Mesendoderm (in vitro differentiated cells): ENCODE measurements around the gene SDC4.

Source experiments
- DNase-seq: peaks from one replicate; pipeline ENCODE4 v3.0.0; 2013
- H2AK5ac ChIP-seq: 2 replicates; pipeline ENCODE4 v1.6.1; 2013; ENCODE audit warnings: low read length, inconsistent platforms
- H2BK120ac ChIP-seq: 2 replicates; pipeline ENCODE4 v1.6.1; 2013; ENCODE audit warnings: low read depth, mild to moderate bottlenecking, low read length, moderate library complexity, mixed read lengths
- H2BK15ac ChIP-seq: replicated peaks from 2 replicates; pipeline ENCODE4 v1.6.1; 2013; ENCODE audit warnings: low read depth, mild to moderate bottlenecking, moderate library complexity
- H2BK5ac ChIP-seq: 2 replicates; pipeline ENCODE4 v1.6.1; 2013; ENCODE audit warnings: low read length, inconsistent platforms
- H3K18ac ChIP-seq: 2 replicates; pipeline ENCODE4 v1.6.1; 2013; ENCODE audit warnings: mild to moderate bottlenecking, low read length, mixed read lengths
- H3K23ac ChIP-seq: one replicate; pipeline ENCODE4 v1.6.1; 2013; ENCODE audit warnings: low read length
- H3K27ac ChIP-seq: 2 replicates; pipeline ENCODE4 v1.5.1; 2013; ENCODE audit warnings: low read depth, mild to moderate bottlenecking, inconsistent platforms, low read length, moderate library complexity
- H3K27me3 ChIP-seq: 2 replicates; pipeline ENCODE4 v1.6.1; 2013; ENCODE audit warnings: low read length, control low read depth, mild to moderate bottlenecking, inconsistent platforms; ENCODE audit not compliant: insufficient read depth, poor library complexity
- H3K36me3 ChIP-seq: 2 replicates; pipeline ENCODE4 v1.6.1; 2013; ENCODE audit warnings: low read length, inconsistent platforms; ENCODE audit not compliant: control insufficient read depth, insufficient read depth
- H3K4ac ChIP-seq: one replicate; pipeline ENCODE4 v1.6.1; 2013; ENCODE audit warnings: low read depth, mild to moderate bottlenecking, low read length, moderate library complexity
- H3K4me1 ChIP-seq: 2 replicates; pipeline ENCODE4 v1.6.1; 2013; ENCODE audit warnings: low read depth, low read length, inconsistent platforms; ENCODE audit not compliant: control insufficient read depth
- H3K4me2 ChIP-seq: 2 replicates; pipeline ENCODE4 v1.6.1; 2013; ENCODE audit warnings: low read length
- H3K4me3 ChIP-seq: 2 replicates; pipeline ENCODE4 v1.5.1; 2013; ENCODE audit warnings: mild to moderate bottlenecking, low read length
- H3K56ac ChIP-seq: one replicate; pipeline ENCODE4 v1.6.1; 2013; ENCODE audit warnings: low read length
- H3K79me1 ChIP-seq: 2 replicates; pipeline ENCODE4 v1.6.1; 2013; ENCODE audit warnings: low read length, inconsistent platforms
- H3K79me2 ChIP-seq: 2 replicates; pipeline ENCODE4 v1.6.1; 2013; ENCODE audit warnings: mild to moderate bottlenecking, low read length; ENCODE audit not compliant: control insufficient read depth, insufficient read depth
- H3K9ac ChIP-seq: 2 replicates; pipeline ENCODE4 v1.6.1; 2013; ENCODE audit warnings: low read length, inconsistent platforms
- H4K5ac ChIP-seq: one replicate; pipeline ENCODE4 v1.6.1; 2013; ENCODE audit warnings: low read length
- H4K8ac ChIP-seq: one replicate; pipeline ENCODE4 v1.6.1; 2013; ENCODE audit warnings: low read depth, mild to moderate bottlenecking, control low read depth, low read length, moderate library complexity
- WGBS: extraction: QIAGEN DNeasy Blood & Tissue Kit; methylation state at CpG from one replicate; pipeline ENCODE4 v1.1.7; 2013; ENCODE audit warnings: low lambda C conversion rate, missing lambda C conversion rate; ENCODE audit not compliant: insufficient coverage; ENCODE audit errors: extremely low coverage; 5-methylcytosine and 5-hydroxymethylcytosine counted together

Gene SDC4

DNA sequence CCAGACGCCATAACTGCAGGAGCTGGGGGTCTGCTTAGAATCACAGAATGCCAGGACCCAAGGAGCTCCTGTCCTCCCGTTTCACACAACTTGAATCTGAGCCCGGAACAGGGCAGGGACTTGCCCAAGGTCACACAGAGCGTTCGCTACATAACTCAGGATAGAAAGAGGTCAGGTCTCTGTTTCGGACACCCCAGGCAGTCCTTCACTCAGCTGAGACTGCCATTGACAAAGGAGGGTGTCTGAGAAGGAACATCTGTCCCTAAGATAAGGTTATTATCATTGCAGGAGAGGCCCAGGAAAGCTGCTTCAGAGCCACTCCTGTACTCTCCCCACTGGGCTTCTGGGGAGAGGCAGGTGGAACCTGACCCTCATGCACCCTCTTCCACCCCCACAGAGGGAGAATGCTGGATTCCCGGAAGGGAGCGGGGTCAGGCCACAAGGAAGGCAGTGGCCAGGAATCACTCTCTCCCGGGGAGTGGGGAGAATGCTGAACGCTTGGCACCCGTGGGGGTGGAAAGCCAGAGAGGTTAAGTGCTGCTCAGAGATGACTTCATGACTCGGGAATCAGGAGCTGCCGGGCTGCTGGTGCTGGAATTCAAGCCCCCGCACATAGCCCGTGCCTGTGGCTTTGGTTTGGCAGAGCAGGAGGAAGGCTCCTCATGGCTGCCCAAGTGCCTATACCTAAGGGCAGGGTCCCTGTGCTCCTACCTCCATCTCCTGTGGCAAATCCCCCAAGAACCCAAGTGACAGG, 10.7 kb downstream of the SDC4 start:
- no CpG with 5 or more reads among the region's 15 CpGs for WGBS
- H4K8ac ChIP-seq: no peak overlapping the region
- H3K36me3 ChIP-seq: peaks cover 3% of the 10 kb centered on the region
- peak overlapping the region; percentile 67 for H2AK5ac ChIP-seq
- peak overlapping the region; percentile 29 for H3K18ac ChIP-seq
- H3K79me2 ChIP-seq: peaks cover 46% of the 10 kb centered on the region
- H2BK5ac ChIP-seq: no peak overlapping the region
- peak overlapping the region; percentile 29 for H3K27ac ChIP-seq
- H3K23ac ChIP-seq: peak overlapping the region; percentile 37
- peak overlapping the region; percentile 38 for H3K9ac ChIP-seq
- peak overlapping the region; percentile 17 for H3K56ac ChIP-seq
- no peak overlapping the region for H4K5ac ChIP-seq
- no peak overlapping the region for H3K4me3 ChIP-seq
- peaks cover 36% of the 10 kb centered on the region for H3K4me1 ChIP-seq
- H3K4ac ChIP-seq: no peak overlapping the region
- peaks cover 35% of the 10 kb centered on the region for H3K79me1 ChIP-seq
- no peak overlapping the region for H3K4me2 ChIP-seq
- H2BK15ac ChIP-seq: no peak overlapping the region
- H2BK120ac ChIP-seq: no peak overlapping the region
- no peaks in the 10 kb centered on the region for H3K27me3 ChIP-seq
- peak; percentile 91 for DNase-seq

- no peak overlapping the region for H2AK5ac ChIP-seq
- H3K9ac ChIP-seq: no peak overlapping the region
- H2BK5ac ChIP-seq: no peak overlapping the region
- H3K79me2 ChIP-seq: peaks cover 46% of the 10 kb centered on the region
- no peak overlapping the region for H3K4ac ChIP-seq
- H3K56ac ChIP-seq: peak overlapping the region; percentile 22
- no peaks in the 10 kb centered on the region for H3K27me3 ChIP-seq
- no peak overlapping the region for H4K8ac ChIP-seq
- no peak for DNase-seq
- H2BK15ac ChIP-seq: no peak overlapping the region
- peak overlapping the region; percentile 17 for H3K23ac ChIP-seq
- no CpG with 5 or more reads among the region's 11 CpGs for WGBS
- no peak overlapping the region for H3K4me2 ChIP-seq
- H3K36me3 ChIP-seq: peaks cover 4% of the 10 kb centered on the region
- H4K5ac ChIP-seq: no peak overlapping the region
- H3K4me1 ChIP-seq: peaks cover 36% of the 10 kb centered on the region
- H3K27ac ChIP-seq: no peak overlapping the region
- H3K18ac ChIP-seq: peak overlapping the region; percentile 55
- H3K4me3 ChIP-seq: no peak overlapping the region
- H2BK120ac ChIP-seq: no peak overlapping the region
- peaks cover 35% of the 10 kb centered on the region for H3K79me1 ChIP-seq
These were observed 11.5 kb downstream of the SDC4 start for GRCh38 chr20:45336530-45337366.

DNA sequence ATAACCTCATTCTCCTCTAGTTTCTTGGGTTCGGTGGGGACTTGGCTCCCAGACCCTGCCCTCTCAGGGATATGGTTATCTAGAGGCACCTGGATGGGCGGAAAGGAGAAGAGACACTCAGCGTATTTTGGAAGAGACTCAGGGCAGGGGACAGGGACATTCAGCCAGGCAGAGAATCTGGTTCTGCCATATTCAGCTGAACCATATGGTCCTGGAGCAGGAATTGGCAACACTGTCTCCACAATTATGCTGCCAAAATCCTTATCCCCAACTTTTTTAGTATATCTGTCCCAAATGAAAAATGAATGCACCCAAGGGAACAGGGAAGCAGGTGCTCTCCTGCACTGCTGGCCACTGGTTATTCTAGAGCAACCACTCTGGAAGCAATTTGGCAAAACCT, 17.7 kb downstream of the SDC4 start:
- Histone ChIP-seq H3K4me1 (no peaks in the 10 kb centered on the region), H3K27ac (no peak overlapping the region), H3K9ac (no peak overlapping the region), H3K18ac (no peak overlapping the region), H3K56ac (no peak overlapping the region), H2BK120ac (no peak overlapping the region), H3K27me3 (no peaks in the 10 kb centered on the region), H3K23ac (no peak overlapping the region), H3K79me2 (no peaks in the 10 kb centered on the region), H3K79me1 (no peaks in the 10 kb centered on the region), H4K8ac (no peak overlapping the region), H3K36me3 (peaks cover 8% of the 10 kb centered on the region), H3K4me2 (no peak overlapping the region), H3K4me3 (no peak overlapping the region), H3K4ac (no peak overlapping the region), H2BK5ac (no peak overlapping the region), H2AK5ac (no peak overlapping the region), H4K5ac (no peak overlapping the region), H2BK15ac (no peak overlapping the region)
- no CpG with 5 or more reads among the region's 3 CpGs for WGBS
- no peak for DNase-seq

- no peak overlapping the region for H3K23ac ChIP-seq
- no peak overlapping the region for H3K18ac ChIP-seq
- H2BK5ac ChIP-seq: no peak overlapping the region
- H3K4ac ChIP-seq: no peak overlapping the region
- H3K36me3 ChIP-seq: peaks cover 8% of the 10 kb centered on the region
- no peak overlapping the region for H2AK5ac ChIP-seq
- H2BK15ac ChIP-seq: no peak overlapping the region
- no CpG with 5 or more reads among the region's 7 CpGs for WGBS
- H3K79me2 ChIP-seq: no peaks in the 10 kb centered on the region
- H3K27ac ChIP-seq: no peak overlapping the region
- H3K27me3 ChIP-seq: no peaks in the 10 kb centered on the region
- H3K56ac ChIP-seq: no peak overlapping the region
- H2BK120ac ChIP-seq: no peak overlapping the region
- no peaks in the 10 kb centered on the region for H3K4me1 ChIP-seq
- no peak overlapping the region for H4K5ac ChIP-seq
- H4K8ac ChIP-seq: no peak overlapping the region
- H3K4me3 ChIP-seq: no peak overlapping the region
- no peak for DNase-seq
- H3K4me2 ChIP-seq: no peak overlapping the region
- no peaks in the 10 kb centered on the region for H3K79me1 ChIP-seq
- H3K9ac ChIP-seq: no peak overlapping the region
These were observed 18.5 kb downstream of the SDC4 start for GRCh38 chr20:45329497-45330319.

DNA sequence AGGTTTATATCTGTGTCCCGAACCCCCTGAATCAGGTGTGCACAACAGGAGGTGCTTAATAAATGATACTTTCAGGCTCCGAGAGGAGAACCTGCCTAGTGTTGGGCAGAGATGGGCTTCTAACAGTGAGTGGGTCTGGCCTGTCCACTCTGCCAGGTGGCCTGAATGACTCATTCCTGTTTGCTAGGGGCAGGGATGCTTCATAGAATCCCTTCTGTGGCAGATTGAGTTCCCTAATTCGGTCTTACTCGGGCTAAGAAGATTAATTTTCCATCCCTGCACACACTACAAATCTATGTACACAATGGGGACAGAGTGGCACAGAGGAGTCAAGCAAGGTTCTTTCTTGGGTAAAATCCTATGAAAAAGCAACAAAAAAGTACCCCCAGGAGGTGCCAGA, 19.8 kb downstream of the SDC4 start:
- Histone ChIP-seq H3K4ac (no peak overlapping the region), H3K9ac (no peak overlapping the region), H4K8ac (no peak overlapping the region), H3K4me3 (no peak overlapping the region), H3K27me3 (no peaks in the 10 kb centered on the region), H3K79me1 (no peaks in the 10 kb centered on the region), H3K36me3 (peaks cover 8% of the 10 kb centered on the region), H3K27ac (no peak overlapping the region), H3K4me1 (no peaks in the 10 kb centered on the region), H2BK5ac (no peak overlapping the region), H4K5ac (no peak overlapping the region), H2AK5ac (no peak overlapping the region), H3K23ac (no peak overlapping the region), H2BK15ac (no peak overlapping the region), H3K79me2 (no peaks in the 10 kb centered on the region), H3K18ac (no peak overlapping the region), H3K56ac (no peak overlapping the region), H3K4me2 (no peak overlapping the region), H2BK120ac (no peak overlapping the region)
- DNase-seq: no peak
- WGBS: no CpG with 5 or more reads among the region's 4 CpGs
